CD4-positive, alpha-beta T cell (primary cell): Measurements from ENCODE around the gene DLEC1. TPM values are rescaled to one million over a fixed set of nuclear protein-coding genes. Genes with fewer than 3 reads are reported as not detected.
A peak's percentile ranks its signal among the peaks of the same experiment; 100 is the strongest.

Experiments
- ATAC-seq: fragments of 200-7000 bp; cut with Tn5 transposase; one replicate; pipeline ENCODE4 v1.10.0; 2022; ENCODE audit warnings: mild to moderate bottlenecking; ENCODE audit not compliant: poor library complexity
- CTCF ChIA-PET: fragments of 350-600 bp; sonication (Branson Sonifier 250); formaldehyde crosslinking; loops from one replicate; lab custom pipeline; 2021; ENCODE audit warnings: antibody characterized with exemption, inconsistent platforms; lab: Charles Lee
- POLR2A ChIA-PET: fragments of 350-600 bp; sonication (Branson Sonifier 250); formaldehyde crosslinking; loops from one replicate; lab custom pipeline; 2021; ENCODE audit warnings: antibody characterized with exemption, inconsistent platforms; lab: Charles Lee
- DNase-seq, 14 experiments: peaks; one replicate each; pipeline ENCODE4 v3.0.0-alpha.2; 2013 to 2020; ENCODE audit warnings: mixed read lengths in 2 of 14
- H3K27ac ChIP-seq, 2 donors: one replicate each; pipeline versions ENCODE4 v1.5.1 to v1.7.0; 2013; ENCODE audit warnings: low read length in 2 of 2, low read depth in 1 of 2, mild to moderate bottlenecking in 1 of 2
- H3K27me3 ChIP-seq, 2 experiments: 1 replicate in 1 of 2; 2 replicates in 1 of 2; pipeline versions ENCODE4 v1.6.1 to v1.7.0; 2013; ENCODE audit warnings: low read length in 2 of 2, control low read depth in 1 of 2, mild to moderate bottlenecking in 1 of 2, moderate library complexity in 1 of 2; ENCODE audit not compliant: insufficient read depth in 2 of 2, control insufficient read depth in 1 of 2
- H3K36me3 ChIP-seq: one replicate; pipeline ENCODE4 v1.6.1; 2013; ENCODE audit warnings: low read length, control low read depth; ENCODE audit not compliant: insufficient read depth
- H3K4me1 ChIP-seq: one replicate; pipeline ENCODE4 v1.6.1; 2013; ENCODE audit warnings: low read length, control low read depth; ENCODE audit not compliant: insufficient read depth
- H3K4me3 ChIP-seq: one replicate; pipeline ENCODE4 v1.5.1; 2013; ENCODE audit warnings: mild to moderate bottlenecking, low read length, moderate library complexity
- H3K9me3 ChIP-seq, 2 experiments: 1 replicate in 1 of 2; 2 replicates in 1 of 2; pipeline versions ENCODE4 v1.6.1 to v1.7.0; 2013; ENCODE audit warnings: low read length in 2 of 2, mild to moderate bottlenecking in 2 of 2, control low read depth in 1 of 2, moderate library complexity in 1 of 2; ENCODE audit not compliant: control insufficient read depth in 1 of 2, insufficient read depth in 1 of 2
- H3K27ac Mint-ChIP-seq: one replicate; pipeline ENCODE4 v1.8.0; 2020; ENCODE audit warnings: mixed read lengths
- H3K27me3 Mint-ChIP-seq: one replicate; pipeline ENCODE4 v1.8.0; 2021; ENCODE audit warnings: mixed read lengths
- H3K36me3 Mint-ChIP-seq: one replicate; pipeline ENCODE4 v1.8.0; 2021; ENCODE audit warnings: low read depth, mixed read lengths
- H3K4me1 Mint-ChIP-seq: one replicate; pipeline ENCODE4 v1.8.0; 2021; ENCODE audit warnings: low read depth, mixed read lengths
- H3K4me3 Mint-ChIP-seq: one replicate; pipeline ENCODE4 v1.8.0; 2020; ENCODE audit warnings: mild to moderate bottlenecking, mixed read lengths
- H3K9me3 Mint-ChIP-seq: one replicate; pipeline ENCODE4 v1.8.0; 2020; ENCODE audit warnings: mixed read lengths
- intact Hi-C, 2 experiments: fragments of 100-400 bp; cut with DNase I in 1 of 2; cut with micrococcal nuclease in 1 of 2; formaldehyde crosslinking; loops; one replicate each; pipeline versions ENCODE4 v1.15.1 to v1.9.0; 2023 to 2025; cut with DNase I, micrococcal nuclease
- total RNA-seq, 174 experiments: library from RNA in 2 of 174; stranded (reverse) in 2 of 174; gene quantifications; one replicate each; pipeline ENCODE4 v1.2.3 and lab custom pipeline; 2021 to 2026
- TF ChIP-seq, protein P1 (sequence below): fragments of 200-600 bp; IDR thresholded peaks from one replicate; pipeline ENCODE4 v1.8.0; 2022; ENCODE audit warnings: antibody characterized with exemption, mild to moderate bottlenecking

The DLEC1 gene
- total RNA-seq, 2 experiments from 2014 or later, result 4.4 to 5.1 TPM

- ChIA-PET CTCF (no interaction called here), POLR2A (no interaction called here)
- Mint-ChIP-seq H3K4me3 (no peak overlapping the region), H3K9me3 (no peaks in the 10 kb centered on the region), H3K27ac (no peak overlapping the region), H3K4me1 (no peaks in the 10 kb centered on the region), H3K27me3 (no peaks in the 10 kb centered on the region), H3K36me3 (peaks cover 18% of the 10 kb centered on the region)
- ATAC-seq (no peak), DNase-seq (peak in 1 of 14 experiments; percentile 25)
- H3K27ac ChIP-seq, result no peak overlapping the region
- no peaks in the 10 kb centered on the region for H3K4me1 ChIP-seq
- no peaks in the 10 kb centered on the region for H3K9me3 ChIP-seq
- no peak overlapping the region for H3K4me3 ChIP-seq
- TF ChIP-seq, protein P1, sequence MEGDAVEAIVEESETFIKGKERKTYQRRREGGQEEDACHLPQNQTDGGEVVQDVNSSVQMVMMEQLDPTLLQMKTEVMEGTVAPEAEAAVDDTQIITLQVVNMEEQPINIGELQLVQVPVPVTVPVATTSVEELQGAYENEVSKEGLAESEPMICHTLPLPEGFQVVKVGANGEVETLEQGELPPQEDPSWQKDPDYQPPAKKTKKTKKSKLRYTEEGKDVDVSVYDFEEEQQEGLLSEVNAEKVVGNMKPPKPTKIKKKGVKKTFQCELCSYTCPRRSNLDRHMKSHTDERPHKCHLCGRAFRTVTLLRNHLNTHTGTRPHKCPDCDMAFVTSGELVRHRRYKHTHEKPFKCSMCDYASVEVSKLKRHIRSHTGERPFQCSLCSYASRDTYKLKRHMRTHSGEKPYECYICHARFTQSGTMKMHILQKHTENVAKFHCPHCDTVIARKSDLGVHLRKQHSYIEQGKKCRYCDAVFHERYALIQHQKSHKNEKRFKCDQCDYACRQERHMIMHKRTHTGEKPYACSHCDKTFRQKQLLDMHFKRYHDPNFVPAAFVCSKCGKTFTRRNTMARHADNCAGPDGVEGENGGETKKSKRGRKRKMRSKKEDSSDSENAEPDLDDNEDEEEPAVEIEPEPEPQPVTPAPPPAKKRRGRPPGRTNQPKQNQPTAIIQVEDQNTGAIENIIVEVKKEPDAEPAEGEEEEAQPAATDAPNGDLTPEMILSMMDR, result no peak
- H3K27me3 ChIP-seq, result no peaks in the 10 kb centered on the region
- H3K36me3 ChIP-seq, result no peaks in the 10 kb centered on the region
- intact Hi-C loops, result no loop called here
Observed at GRCh38 chr3:38107911-38108648, 69.1 kb downstream of the DLEC1 start.

DNA sequence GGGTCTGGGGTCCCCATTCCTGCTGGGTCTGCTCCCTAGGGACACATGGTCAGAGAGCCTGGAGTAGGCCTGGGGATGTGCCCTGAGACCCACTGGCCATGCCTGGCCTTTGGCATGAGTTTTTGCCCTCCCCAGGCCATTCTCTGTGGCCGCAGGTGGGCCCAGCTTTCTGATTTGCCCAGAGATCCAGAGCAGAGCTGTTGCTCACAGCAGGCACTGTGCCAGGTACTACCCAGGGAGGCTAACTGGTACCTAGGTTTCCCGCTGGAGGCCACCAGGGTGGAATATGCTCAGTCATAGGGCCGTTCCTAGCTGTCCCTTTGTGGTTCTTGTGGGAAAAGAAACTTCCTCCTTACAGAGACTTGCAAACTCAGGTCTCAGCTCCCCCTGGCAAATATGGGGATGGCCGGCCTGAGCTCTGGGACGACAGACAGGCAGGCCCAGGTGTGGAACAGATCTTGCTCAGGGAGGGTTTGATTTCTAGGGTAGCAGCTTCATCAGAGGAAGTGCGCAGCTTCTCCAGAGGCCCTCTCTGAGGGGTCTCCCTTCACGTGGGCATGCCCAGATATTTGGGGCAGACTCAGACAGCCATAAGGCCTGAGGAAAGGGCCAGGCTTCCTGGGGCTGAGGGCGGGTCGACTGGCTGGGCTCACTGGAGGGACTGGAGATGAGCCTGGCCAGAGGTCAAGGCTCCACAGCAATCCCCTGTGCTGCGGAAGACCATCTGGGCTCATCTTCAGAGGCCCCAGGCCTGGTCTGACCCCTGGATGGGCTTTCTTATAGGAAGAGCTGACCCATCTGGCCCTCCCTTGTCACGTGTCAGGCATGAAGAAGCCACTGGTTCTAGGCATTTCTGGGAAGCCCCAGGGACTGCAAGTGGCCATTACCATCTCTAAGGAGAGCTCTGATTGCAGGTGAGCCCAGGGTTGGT, 69.9 kb downstream of the DLEC1 start:
- Mint-ChIP-seq H3K4me1 (no peaks in the 10 kb centered on the region), H3K4me3 (no peak overlapping the region), H3K9me3 (no peaks in the 10 kb centered on the region), H3K27ac (no peak overlapping the region), H3K36me3 (peaks cover 14% of the 10 kb centered on the region), H3K27me3 (no peaks in the 10 kb centered on the region)
- Histone ChIP-seq H3K36me3 (no peaks in the 10 kb centered on the region), H3K27me3 (no peaks in the 10 kb centered on the region), H3K4me1 (no peaks in the 10 kb centered on the region), H3K27ac (no peak overlapping the region), H3K4me3 (no peak overlapping the region), H3K9me3 (no peaks in the 10 kb centered on the region)
- DNase-seq (no peak), ATAC-seq (no peak)
- ChIA-PET CTCF (no interaction called here), POLR2A (no interaction called here)
- TF ChIP-seq, protein P1, result no peak
- intact Hi-C loops, result no loop called here

DNA sequence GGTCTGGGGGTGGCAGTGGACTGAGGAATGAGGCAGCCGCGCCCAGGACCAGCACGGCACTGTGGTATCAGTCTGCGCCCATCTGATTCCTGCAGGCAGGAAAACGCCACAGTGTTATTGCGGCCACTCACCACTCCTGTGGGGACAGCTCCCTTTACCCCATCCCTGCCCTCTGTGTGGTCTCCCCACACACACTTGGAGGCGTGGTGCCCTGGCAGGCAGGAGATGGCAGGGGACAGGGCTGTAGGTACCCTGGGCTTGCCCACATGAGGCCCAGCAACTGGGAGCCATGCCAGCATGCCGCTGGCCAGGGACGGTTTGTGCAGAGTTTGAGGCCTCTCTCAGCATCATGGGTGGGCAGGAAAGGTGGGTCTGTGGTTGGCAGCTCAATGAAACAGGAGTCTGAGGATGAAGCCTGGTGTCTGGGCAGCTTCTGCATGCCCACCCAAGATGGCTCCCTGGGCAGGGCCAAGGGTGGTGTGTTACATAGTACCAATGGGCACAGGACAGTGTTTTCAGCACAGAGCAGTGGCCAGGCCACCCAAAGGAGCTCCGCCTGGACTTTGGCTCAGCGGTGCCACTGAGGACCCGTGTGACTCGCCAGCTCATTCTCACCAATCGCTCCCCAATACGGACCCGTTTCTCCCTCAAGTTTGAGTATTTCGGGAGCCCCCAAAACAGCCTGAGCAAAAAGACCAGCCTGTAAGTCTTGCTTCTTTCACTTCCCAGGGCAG, 70.7 kb downstream of the DLEC1 start:
- Histone ChIP-seq H3K4me1 (no peaks in the 10 kb centered on the region), H3K9me3 (no peaks in the 10 kb centered on the region), H3K4me3 (no peak overlapping the region), H3K27me3 (no peaks in the 10 kb centered on the region), H3K27ac (no peak overlapping the region), H3K36me3 (no peaks in the 10 kb centered on the region)
- H3K36me3 Mint-ChIP-seq, result peaks cover 10% of the 10 kb centered on the region
- H3K4me3 Mint-ChIP-seq, result no peak overlapping the region
- intact Hi-C loops, result loop anchor here in 1 of 2 experiments (10.0 kb wide), 1 partner anchor 545 kb away; no protein-coding TSS in a partner anchor
- CTCF ChIA-PET, result no interaction called here
- no peak overlapping the region for H3K27ac Mint-ChIP-seq
- H3K9me3 Mint-ChIP-seq, result no peaks in the 10 kb centered on the region
- H3K4me1 Mint-ChIP-seq, result no peaks in the 10 kb centered on the region
- ATAC-seq (no peak), DNase-seq (peak in 1 of 14 experiments; percentile 27)
- TF ChIP-seq, protein P1, result no peak
- no peaks in the 10 kb centered on the region for H3K27me3 Mint-ChIP-seq
- POLR2A ChIA-PET, result no interaction called here
